Measurements from ENCODE around the gene TMCO6.

Gene TMCO6

DNA sequence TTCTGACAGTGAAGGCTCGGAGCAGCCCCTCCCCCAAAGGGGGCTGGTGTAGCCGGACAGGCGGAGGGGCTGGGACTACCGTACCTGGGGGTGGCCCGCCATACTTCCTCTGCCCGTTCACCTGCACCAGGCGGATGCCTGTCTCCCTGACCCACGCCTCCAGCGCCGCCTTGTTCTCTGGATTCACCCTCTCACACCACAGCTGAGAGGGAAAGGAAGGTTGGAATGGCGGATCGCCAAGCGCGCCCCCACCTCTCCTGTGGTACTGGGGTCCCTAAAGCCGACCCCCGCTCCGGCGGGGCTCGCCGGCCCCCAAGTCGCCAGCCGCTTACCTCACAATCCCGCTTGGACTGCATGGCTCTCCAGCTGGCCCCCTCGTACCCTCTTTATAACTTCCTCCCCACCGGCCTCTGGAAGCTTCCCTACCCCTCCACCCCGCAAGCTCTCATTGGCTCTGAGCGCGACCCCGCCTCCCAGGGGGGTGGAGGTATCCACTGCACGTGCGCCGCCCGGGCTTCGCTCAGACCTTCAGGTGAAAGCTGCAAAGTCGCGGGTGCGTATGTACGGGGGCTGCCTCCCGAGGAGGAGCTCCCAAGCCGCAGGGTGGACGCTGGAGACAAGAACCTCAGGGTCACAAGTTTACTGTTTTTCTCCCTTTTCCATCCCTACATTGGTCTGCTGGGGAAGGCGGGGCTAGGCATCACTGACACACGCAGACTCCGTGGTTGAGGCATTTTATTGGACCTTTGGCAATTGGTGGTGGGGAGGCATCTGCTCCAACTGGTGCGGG is 34.1 kb downstream of the TMCO6 start, which contains the start of gene DND1:
DND1 (minus strand) TSS at position 390 of the 790 bp plus-strand sequence; CDS start at position 356, 34 bp downstream.
- DNase-seq (ENCODE audit: low spot score): no peak

DNA sequence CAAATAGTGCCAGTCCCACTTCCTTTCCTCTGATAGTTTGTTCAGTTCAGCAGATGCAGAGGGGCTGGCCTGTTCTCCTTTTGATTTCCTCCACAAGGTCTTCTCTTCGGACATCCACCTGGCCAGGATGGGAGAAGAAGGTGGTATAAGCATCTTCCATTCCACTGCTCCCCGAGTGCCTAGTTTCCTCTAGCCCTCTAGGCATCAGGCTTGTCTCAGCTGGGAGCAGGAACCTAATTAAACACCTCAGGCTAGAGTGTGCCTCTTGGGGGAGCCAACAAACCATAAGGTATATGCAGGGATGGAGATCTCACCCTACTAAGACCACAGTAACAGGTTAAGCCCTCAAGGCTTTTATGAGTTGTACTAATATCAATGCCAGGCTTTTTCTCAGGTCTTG is 35.0 kb downstream of the TMCO6 start:
- peak; percentile 15 for DNase-seq (ENCODE audit: low spot score)

DNA sequence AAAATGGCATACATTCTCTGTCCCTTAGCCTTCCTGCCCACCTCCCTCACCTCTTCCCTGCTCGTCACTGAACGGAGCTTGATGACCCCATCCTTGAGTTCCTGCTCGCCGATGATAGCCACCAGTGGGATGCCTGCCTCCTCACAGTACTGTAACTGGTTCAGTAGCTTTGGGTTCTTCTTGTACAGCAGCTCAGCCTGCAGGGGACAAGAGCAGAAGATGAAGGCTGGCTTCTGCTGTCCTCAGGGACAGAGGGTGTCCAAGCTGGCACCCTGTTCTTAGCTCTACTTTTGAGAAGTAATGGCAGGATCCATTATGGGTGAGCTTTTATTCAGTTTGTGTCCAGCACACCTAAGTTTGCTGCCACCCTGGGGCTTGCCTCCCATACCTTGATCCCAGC is 35.4 kb downstream of the TMCO6 start:
- no peak for DNase-seq (ENCODE audit: low spot score)

DNA sequence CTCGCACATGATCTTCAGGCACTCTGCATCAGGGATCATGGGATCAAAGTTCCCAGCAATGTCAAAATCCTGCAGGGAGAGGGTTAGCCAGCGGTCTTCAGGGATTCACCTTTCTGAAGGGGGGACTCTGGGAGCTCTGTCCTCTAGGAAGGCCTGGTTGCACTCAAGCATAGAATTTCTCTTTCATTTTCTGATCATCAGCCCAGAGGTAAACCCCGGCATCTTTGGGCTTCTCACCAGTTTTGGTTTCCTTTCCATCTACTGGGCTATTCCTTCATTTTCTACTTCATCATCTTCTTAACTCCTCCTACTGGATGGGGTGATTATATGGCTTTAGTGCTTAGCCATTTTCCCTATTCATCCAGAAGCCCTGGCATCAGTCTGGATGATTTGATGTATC is 38.7 kb downstream of the TMCO6 start:
- DNase-seq (ENCODE audit: low spot score): no peak

DNA sequence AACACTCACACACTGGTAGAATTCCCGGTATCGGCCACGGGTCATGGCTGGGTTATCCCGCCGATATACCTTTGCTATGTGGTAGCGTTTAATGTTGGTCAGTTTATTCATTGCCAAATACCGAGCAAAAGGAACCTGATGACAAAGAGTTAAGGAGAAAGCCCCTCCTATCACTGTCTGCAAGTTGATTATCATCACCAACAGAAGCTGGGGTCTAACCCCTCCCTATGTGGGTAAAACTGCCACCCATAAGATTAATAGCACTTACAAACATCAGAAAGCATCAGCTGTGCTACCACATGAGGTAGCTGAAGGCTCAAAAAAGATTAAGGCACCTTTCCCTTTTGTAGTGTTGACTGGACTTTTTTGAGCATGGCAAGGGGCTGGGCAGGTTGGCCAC is 39.7 kb downstream of the TMCO6 start:
- DNase-seq (ENCODE audit: low spot score): no peak

DNA sequence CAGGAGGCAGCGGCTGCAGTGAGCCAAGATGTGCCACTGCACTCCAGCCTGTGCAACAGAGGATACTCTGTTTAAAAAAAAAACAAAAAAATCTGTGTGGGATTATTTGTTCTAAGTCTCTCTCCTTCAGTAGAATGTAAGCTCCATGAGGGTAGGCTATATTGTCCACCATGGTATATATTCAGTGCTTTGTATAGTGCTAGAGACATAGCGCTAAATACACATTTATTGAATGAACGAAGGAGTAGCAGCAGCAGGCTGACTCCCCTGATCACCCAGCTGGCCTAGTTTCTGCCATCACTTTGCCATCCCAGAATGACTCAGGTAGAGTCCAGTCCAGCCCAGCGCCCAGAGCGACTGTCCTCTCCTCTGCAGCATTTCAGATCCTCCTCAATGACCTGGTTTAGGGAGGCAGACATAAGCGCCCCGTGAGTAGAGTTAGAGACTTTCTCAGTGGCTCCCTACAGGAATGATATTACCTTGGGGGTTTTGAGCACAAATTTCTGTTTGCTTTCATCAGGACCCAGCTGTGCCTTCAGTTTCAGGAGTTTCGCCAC is 51.2 kb downstream of the TMCO6 start:
- no peak for DNase-seq (ENCODE audit: low spot score)

DNA sequence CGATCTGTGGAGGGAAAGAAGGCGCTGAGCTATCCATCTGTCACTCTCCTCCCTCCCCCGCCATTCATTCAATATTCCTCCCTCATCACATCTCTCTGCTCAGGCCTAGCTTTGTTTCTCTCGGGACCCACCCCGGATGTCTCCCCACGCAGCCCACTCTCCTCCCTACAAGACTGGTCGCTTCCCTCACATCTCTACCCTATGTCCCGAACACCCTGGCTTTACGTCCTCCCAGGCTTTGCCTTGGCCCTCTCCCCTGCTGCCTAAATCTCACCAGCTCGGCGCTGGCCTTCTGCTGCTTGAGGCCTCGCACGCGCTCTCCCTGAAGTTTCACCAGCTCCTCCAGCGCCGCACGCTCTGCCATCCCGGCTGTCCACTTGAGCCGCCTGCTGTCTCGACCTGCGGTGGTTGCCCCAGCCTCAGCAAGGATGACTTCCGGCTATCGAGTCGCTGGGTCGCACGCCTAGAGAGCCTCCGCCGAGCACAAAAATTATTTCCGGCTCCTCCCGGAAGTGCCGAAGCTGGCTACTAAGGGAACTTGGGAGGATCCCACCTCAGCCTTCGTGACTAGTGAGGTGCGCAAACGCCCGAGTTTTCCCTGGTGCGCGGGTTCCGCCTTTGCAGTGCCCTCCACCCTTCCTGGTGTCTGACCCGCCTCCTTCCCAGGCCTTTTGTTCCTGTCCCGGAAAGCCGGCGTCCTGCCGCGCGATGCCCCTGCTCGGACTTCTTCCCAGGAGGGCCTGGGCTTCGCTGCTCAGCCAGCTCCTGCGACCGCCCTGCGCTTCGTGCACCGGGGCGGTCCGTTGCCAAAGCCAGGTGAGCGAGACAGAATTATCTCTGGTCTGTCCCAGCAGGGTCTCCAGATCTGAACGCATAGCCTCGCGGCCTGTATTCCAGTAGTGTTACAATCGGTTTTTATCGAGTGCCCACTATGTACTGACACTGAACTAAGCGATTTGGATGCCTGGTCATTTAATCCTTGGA is 52.0 kb downstream of the TMCO6 start, which contains the start of the genes HARS1 and HARS2:
HARS1 (minus strand) TSS at position 430 of the 984 bp plus-strand sequence; CDS start at position 364, 66 bp downstream.
HARS2 (plus strand) TSS at position 515 of the 984 bp plus-strand sequence; CDS start at position 709, 194 bp downstream.
- peak; percentile 90 for DNase-seq (ENCODE audit: low spot score)

DNA sequence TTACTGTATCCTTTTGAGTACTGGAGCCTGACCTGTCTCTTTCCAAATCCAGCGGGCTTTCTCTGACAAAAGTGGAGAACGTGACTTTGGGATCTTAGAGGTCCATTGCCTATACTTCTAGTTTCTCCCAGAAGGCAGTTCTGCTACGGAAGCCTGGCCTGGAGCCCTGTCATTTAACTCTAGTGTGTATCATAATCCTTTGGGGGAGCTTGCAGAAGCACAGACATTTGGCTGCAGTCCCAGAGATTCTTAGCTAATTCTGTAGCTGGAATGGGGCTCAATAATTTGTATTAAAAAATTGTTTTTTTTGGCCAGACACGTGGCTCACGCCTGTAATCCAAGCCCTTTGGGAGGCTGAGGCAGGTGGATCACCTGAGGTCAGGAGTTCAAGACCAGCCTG is 55.0 kb downstream of the TMCO6 start:
- no peak for DNase-seq (ENCODE audit: low spot score)
